ENCODE measurements around the gene CCSAP.

Gene CCSAP

GRCh38 chr1:229342656-229343569 lies at the start of gene CCSAP:
Gene CCSAP, minus strand, starts transcription at chr1:229343047. Its CDS starts 582 bp downstream, at chr1:229342465.
- Histone ChIP-seq H3K9ac (ENCODE audit: low read length) (no peak within 1 kb of the TSS), H3K4me1 (ENCODE audit: insufficient read depth, low read length) (peaks cover 7% of the 10 kb centered on the region), H3K27me3 (ENCODE audit: control insufficient read depth in 1 of 2, insufficient read depth in 2 of 2, low read length in 2 of 2) (peaks cover 0 to 6% of the 10 kb centered on the region in 2 donors), H3K9me3 (ENCODE audit: low read length) (no peaks in the 10 kb centered on the region), H3K4me3 (ENCODE audit: low read depth in 1 of 2, low read length in 2 of 2) (peak within 1 kb of the TSS; percentile 49 to 76), H3K27ac (ENCODE audit: low read depth, low read length) (peak within 1 kb of the TSS; percentile 82), H3K36me3 (ENCODE audit: insufficient read depth, low read length) (no peaks in the 10 kb centered on the region)

GRCh38 chr1:229390130-229390529 lies 47.3 kb upstream of the CCSAP start:
- Histone ChIP-seq H3K9ac (ENCODE audit: low read length) (no peak overlapping the region), H3K27me3 (ENCODE audit: control insufficient read depth in 1 of 2, insufficient read depth in 2 of 2, low read length in 2 of 2) (no peaks in the 10 kb centered on the region), H3K9me3 (ENCODE audit: low read length) (no peaks in the 10 kb centered on the region), H3K4me3 (ENCODE audit: low read depth in 1 of 2, low read length in 2 of 2) (no peak overlapping the region), H3K36me3 (ENCODE audit: insufficient read depth, low read length) (no peaks in the 10 kb centered on the region), H3K27ac (ENCODE audit: low read depth, low read length) (no peak overlapping the region), H3K4me1 (ENCODE audit: insufficient read depth, low read length) (no peaks in the 10 kb centered on the region)

- Histone ChIP-seq H3K27ac (ENCODE audit: low read depth, low read length) (no peak overlapping the region), H3K9ac (ENCODE audit: low read length) (no peak overlapping the region), H3K4me1 (ENCODE audit: insufficient read depth, low read length) (no peaks in the 10 kb centered on the region), H3K4me3 (ENCODE audit: low read depth in 1 of 2, low read length in 2 of 2) (no peak overlapping the region), H3K27me3 (ENCODE audit: control insufficient read depth in 1 of 2, insufficient read depth in 2 of 2, low read length in 2 of 2) (no peaks in the 10 kb centered on the region), H3K36me3 (ENCODE audit: insufficient read depth, low read length) (no peaks in the 10 kb centered on the region), H3K9me3 (ENCODE audit: low read length) (no peaks in the 10 kb centered on the region)
These were observed 46.2 kb upstream of the CCSAP start for GRCh38 chr1:229388897-229389580.

GRCh38 chr1:229385853-229386456 lies 43.1 kb upstream of the CCSAP start:
- H3K36me3 ChIP-seq (ENCODE audit: insufficient read depth, low read length), result no peaks in the 10 kb centered on the region
- H3K9ac ChIP-seq (ENCODE audit: low read length), result no peak overlapping the region
- no peaks in the 10 kb centered on the region for H3K9me3 ChIP-seq (ENCODE audit: low read length)
- no peaks in the 10 kb centered on the region for H3K4me1 ChIP-seq (ENCODE audit: insufficient read depth, low read length)
- H3K27me3 ChIP-seq (ENCODE audit: control insufficient read depth in 1 of 2, insufficient read depth in 2 of 2, low read length in 2 of 2), result peaks cover 0 to 5% of the 10 kb centered on the region in 2 donors
- H3K4me3 ChIP-seq (ENCODE audit: low read depth in 1 of 2, low read length in 2 of 2), result no peak overlapping the region
- H3K27ac ChIP-seq (ENCODE audit: low read depth, low read length), result no peak overlapping the region

- no peaks in the 10 kb centered on the region for H3K9me3 ChIP-seq (ENCODE audit: low read length)
- no peak overlapping the region for H3K4me3 ChIP-seq (ENCODE audit: low read depth in 1 of 2, low read length in 2 of 2)
- H3K27me3 ChIP-seq (ENCODE audit: control insufficient read depth in 1 of 2, insufficient read depth in 2 of 2, low read length in 2 of 2), result peaks cover 0 to 5% of the 10 kb centered on the region in 2 donors
- H3K4me1 ChIP-seq (ENCODE audit: insufficient read depth, low read length), result no peaks in the 10 kb centered on the region
- H3K9ac ChIP-seq (ENCODE audit: low read length), result no peak overlapping the region
- no peak overlapping the region for H3K27ac ChIP-seq (ENCODE audit: low read depth, low read length)
- H3K36me3 ChIP-seq (ENCODE audit: insufficient read depth, low read length), result no peaks in the 10 kb centered on the region
These were observed 42.0 kb upstream of the CCSAP start for GRCh38 chr1:229384822-229385221.

- Histone ChIP-seq H3K27me3 (ENCODE audit: control insufficient read depth in 1 of 2, insufficient read depth in 2 of 2, low read length in 2 of 2) (peaks cover 0 to 5% of the 10 kb centered on the region in 2 donors), H3K4me3 (ENCODE audit: low read depth in 1 of 2, low read length in 2 of 2) (no peak overlapping the region), H3K9ac (ENCODE audit: low read length) (no peak overlapping the region), H3K9me3 (ENCODE audit: low read length) (no peaks in the 10 kb centered on the region), H3K27ac (ENCODE audit: low read depth, low read length) (no peak overlapping the region), H3K4me1 (ENCODE audit: insufficient read depth, low read length) (no peaks in the 10 kb centered on the region), H3K36me3 (ENCODE audit: insufficient read depth, low read length) (no peaks in the 10 kb centered on the region)
These were observed 41.1 kb upstream of the CCSAP start for GRCh38 chr1:229383961-229384360.

- Histone ChIP-seq H3K4me1 (ENCODE audit: insufficient read depth, low read length) (no peaks in the 10 kb centered on the region), H3K4me3 (ENCODE audit: low read depth in 1 of 2, low read length in 2 of 2) (no peak overlapping the region), H3K27me3 (ENCODE audit: control insufficient read depth in 1 of 2, insufficient read depth in 2 of 2, low read length in 2 of 2) (peaks cover 0 to 5% of the 10 kb centered on the region in 2 donors), H3K27ac (ENCODE audit: low read depth, low read length) (no peak overlapping the region), H3K9me3 (ENCODE audit: low read length) (no peaks in the 10 kb centered on the region), H3K9ac (ENCODE audit: low read length) (no peak overlapping the region), H3K36me3 (ENCODE audit: insufficient read depth, low read length) (no peaks in the 10 kb centered on the region)
These were observed 40.3 kb upstream of the CCSAP start for GRCh38 chr1:229383188-229383587.

GRCh38 chr1:229381234-229381633 lies 38.4 kb upstream of the CCSAP start:
- Histone ChIP-seq H3K36me3 (ENCODE audit: insufficient read depth, low read length) (no peaks in the 10 kb centered on the region), H3K9me3 (ENCODE audit: low read length) (no peaks in the 10 kb centered on the region), H3K27me3 (ENCODE audit: control insufficient read depth in 1 of 2, insufficient read depth in 2 of 2, low read length in 2 of 2) (peaks cover 0 to 5% of the 10 kb centered on the region in 2 donors), H3K4me1 (ENCODE audit: insufficient read depth, low read length) (no peaks in the 10 kb centered on the region), H3K27ac (ENCODE audit: low read depth, low read length) (no peak overlapping the region), H3K9ac (ENCODE audit: low read length) (no peak overlapping the region), H3K4me3 (ENCODE audit: low read depth in 1 of 2, low read length in 2 of 2) (no peak overlapping the region)

- Histone ChIP-seq H3K36me3 (ENCODE audit: insufficient read depth, low read length) (no peaks in the 10 kb centered on the region), H3K27me3 (ENCODE audit: control insufficient read depth in 1 of 2, insufficient read depth in 2 of 2, low read length in 2 of 2) (peaks cover 0 to 5% of the 10 kb centered on the region in 2 donors), H3K27ac (ENCODE audit: low read depth, low read length) (no peak overlapping the region), H3K4me3 (ENCODE audit: low read depth in 1 of 2, low read length in 2 of 2) (no peak overlapping the region), H3K9me3 (ENCODE audit: low read length) (no peaks in the 10 kb centered on the region), H3K9ac (ENCODE audit: low read length) (no peak overlapping the region), H3K4me1 (ENCODE audit: insufficient read depth, low read length) (no peaks in the 10 kb centered on the region)
These were observed 37.8 kb upstream of the CCSAP start for GRCh38 chr1:229380536-229381160.

- Histone ChIP-seq H3K36me3 (ENCODE audit: insufficient read depth, low read length) (no peaks in the 10 kb centered on the region), H3K27ac (ENCODE audit: low read depth, low read length) (no peak overlapping the region), H3K4me1 (ENCODE audit: insufficient read depth, low read length) (no peaks in the 10 kb centered on the region)
These were observed 37.0 kb upstream of the CCSAP start for GRCh38 chr1:229379846-229380245.

More at GRCh38 chr1:229379846-229380245, 37.0 kb upstream of the CCSAP start:
- Histone ChIP-seq H3K4me3 (ENCODE audit: low read depth in 1 of 2, low read length in 2 of 2) (no peak overlapping the region), H3K9me3 (ENCODE audit: low read length) (no peaks in the 10 kb centered on the region), H3K27me3 (ENCODE audit: control insufficient read depth in 1 of 2, insufficient read depth in 2 of 2, low read length in 2 of 2) (peaks cover 0 to 5% of the 10 kb centered on the region in 2 donors), H3K9ac (ENCODE audit: low read length) (no peak overlapping the region)

Measured in muscle layer of colon (tissue), 2 donors.